ENCODE results near the gene DNAJB4. TPM values are rescaled to one million over a fixed set of nuclear protein-coding genes. Genes with fewer than 3 reads are reported as not detected.
"Not testable (repeated sequence)": the region's sequence is repeated elsewhere in the genome, so short reads cannot be mapped to it uniquely, and the experiment has no call there.

DNAJB4 gene
- total RNA-seq, 4 donors from 2014 or later: 16.8 to 30.2 (median 24.9) TPM

GRCh38 chr1:77991638-77992037 lies 13.1 kb upstream of the DNAJB4 start:
- no peaks in the 10 kb centered on the region for H3K36me3 ChIP-seq
- H3K4me1 ChIP-seq: no peaks in the 10 kb centered on the region
- H3K27me3 ChIP-seq: no peaks in the 10 kb centered on the region
- H3K4me3 ChIP-seq: no peak overlapping the region
- no peak overlapping the region for H3K27ac ChIP-seq
- no peak for TF ChIP-seq POLR2A (IDR thresholded peaks at IDR 0.05)
- TF ChIP-seq POLR2AphosphoS5 (IDR thresholded peaks at IDR 0.05): no peak
- TF ChIP-seq, protein P1, sequence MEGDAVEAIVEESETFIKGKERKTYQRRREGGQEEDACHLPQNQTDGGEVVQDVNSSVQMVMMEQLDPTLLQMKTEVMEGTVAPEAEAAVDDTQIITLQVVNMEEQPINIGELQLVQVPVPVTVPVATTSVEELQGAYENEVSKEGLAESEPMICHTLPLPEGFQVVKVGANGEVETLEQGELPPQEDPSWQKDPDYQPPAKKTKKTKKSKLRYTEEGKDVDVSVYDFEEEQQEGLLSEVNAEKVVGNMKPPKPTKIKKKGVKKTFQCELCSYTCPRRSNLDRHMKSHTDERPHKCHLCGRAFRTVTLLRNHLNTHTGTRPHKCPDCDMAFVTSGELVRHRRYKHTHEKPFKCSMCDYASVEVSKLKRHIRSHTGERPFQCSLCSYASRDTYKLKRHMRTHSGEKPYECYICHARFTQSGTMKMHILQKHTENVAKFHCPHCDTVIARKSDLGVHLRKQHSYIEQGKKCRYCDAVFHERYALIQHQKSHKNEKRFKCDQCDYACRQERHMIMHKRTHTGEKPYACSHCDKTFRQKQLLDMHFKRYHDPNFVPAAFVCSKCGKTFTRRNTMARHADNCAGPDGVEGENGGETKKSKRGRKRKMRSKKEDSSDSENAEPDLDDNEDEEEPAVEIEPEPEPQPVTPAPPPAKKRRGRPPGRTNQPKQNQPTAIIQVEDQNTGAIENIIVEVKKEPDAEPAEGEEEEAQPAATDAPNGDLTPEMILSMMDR (IDR thresholded peaks at IDR 0.05): no peak
- TF ChIP-seq EP300 (IDR thresholded peaks at IDR 0.05): no peak
- H3K9me3 ChIP-seq: no peaks in the 10 kb centered on the region
- DNase-seq (ENCODE audit: low spot score in 2 of 2): no peak

- Histone ChIP-seq H3K4me1 (no peaks in the 10 kb centered on the region), H3K4me3 (no peak overlapping the region), H3K27ac (no peak overlapping the region), H3K36me3 (no peaks in the 10 kb centered on the region), H3K9me3 (no peaks in the 10 kb centered on the region), H3K27me3 (no peaks in the 10 kb centered on the region)
- WGBS: 85% methylated on average over 3 of the region's 3 CpGs
- TF ChIP-seq EP300 (IDR thresholded peaks at IDR 0.05): no peak
- no peak for TF ChIP-seq POLR2AphosphoS5 (IDR thresholded peaks at IDR 0.05)
- TF ChIP-seq, protein P1 (IDR thresholded peaks at IDR 0.05): no peak
- TF ChIP-seq POLR2A (IDR thresholded peaks at IDR 0.05): no peak
- no peak for DNase-seq (ENCODE audit: low spot score in 2 of 2)
Observed at GRCh38 chr1:77994117-77994705, 10.5 kb upstream of the DNAJB4 start.

- H3K27me3 ChIP-seq: no peaks in the 10 kb centered on the region
- 93% methylated on average over 5 of the region's 5 CpGs for whole genome bisulfite sequencing
- no peak overlapping the region for H3K4me3 ChIP-seq
- H3K9me3 ChIP-seq: no peaks in the 10 kb centered on the region
- no peak for DNase-seq (ENCODE audit: low spot score in 2 of 2)
- TF ChIP-seq POLR2A (IDR thresholded peaks at IDR 0.05) (no peak), POLR2AphosphoS5 (IDR thresholded peaks at IDR 0.05) (no peak), EP300 (IDR thresholded peaks at IDR 0.05) (no peak)
- TF ChIP-seq, protein P1 (IDR thresholded peaks at IDR 0.05): no peak
- H3K27ac ChIP-seq: no peak overlapping the region
- H3K4me1 ChIP-seq: no peaks in the 10 kb centered on the region
- no peaks in the 10 kb centered on the region for H3K36me3 ChIP-seq
Observed at GRCh38 chr1:77996734-77997133, 8.0 kb upstream of the DNAJB4 start.

GRCh38 chr1:78000536-78000935 lies 4.2 kb upstream of the DNAJB4 start:
- H3K9me3 ChIP-seq; DNase-seq (ENCODE audit: low spot score in 2 of 2): not testable (repeated sequence)
- 88% methylated on average over 11 of the region's 11 CpGs for WGBS

DNA sequence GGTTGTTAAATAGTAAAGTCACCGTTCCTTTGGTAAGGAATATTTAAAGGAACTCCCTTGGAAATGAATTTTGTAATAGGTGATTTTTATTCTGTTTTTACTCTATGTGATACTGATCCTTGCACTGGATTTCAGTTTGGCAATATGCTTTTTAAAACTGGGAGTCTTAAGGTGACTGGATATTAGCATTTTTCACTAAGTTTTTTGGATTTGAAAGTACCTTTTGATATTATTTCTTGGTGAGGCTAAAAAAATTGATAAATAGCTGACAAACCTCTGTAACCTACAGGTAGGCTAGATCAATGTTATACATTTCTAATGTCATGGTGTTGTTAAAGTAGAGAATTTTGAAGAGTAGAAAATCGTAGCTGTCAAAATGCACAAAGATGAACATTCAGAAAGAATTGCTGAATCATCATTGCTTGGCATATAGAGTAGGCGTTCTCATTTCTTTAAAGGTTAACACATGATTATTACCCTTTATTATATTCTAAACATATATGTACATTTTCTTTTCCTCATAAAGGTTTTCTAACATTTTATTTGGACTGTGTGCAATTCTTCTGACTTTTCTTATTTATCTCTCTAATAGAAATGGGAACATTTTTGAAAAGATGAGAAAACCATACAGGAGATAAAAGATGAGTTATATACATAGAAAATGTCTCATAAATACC lies 1.5 kb upstream of the DNAJB4 start:
- no peaks in the 10 kb centered on the region for H3K27me3 ChIP-seq
- H3K9me3 ChIP-seq: no peaks in the 10 kb centered on the region
- TF ChIP-seq, protein P1 (IDR thresholded peaks at IDR 0.05): no peak
- TF ChIP-seq EP300 (IDR thresholded peaks at IDR 0.05): no peak
- TF ChIP-seq POLR2AphosphoS5 (IDR thresholded peaks at IDR 0.05): no peak
- no peaks in the 10 kb centered on the region for H3K36me3 ChIP-seq
- H3K27ac ChIP-seq: no peak overlapping the region
- no peak overlapping the region for H3K4me3 ChIP-seq
- no peak for DNase-seq (ENCODE audit: low spot score in 2 of 2)
- H3K4me1 ChIP-seq: peaks cover 22% of the 10 kb centered on the region
- 29% methylated on average over 3 of the region's 3 CpGs for WGBS

More at GRCh38 chr1:78000536-78000935, 4.2 kb upstream of the DNAJB4 start:
- not testable (repeated sequence) for H3K27me3 ChIP-seq, H3K4me3 ChIP-seq, H3K27ac ChIP-seq, H3K4me1 ChIP-seq, H3K36me3 ChIP-seq

Measured in suprapubic skin (tissue), 4 donors.